Activated naive CD4-positive, alpha-beta T cell treated with anti-CD3 and anti-CD28 coated beads, Interleukin-2, amount 50 U/mL, for 16 hours (primary cell): ENCODE measurements around the gene SLAIN2.

Source experiments
- DNase-seq: peaks from one replicate; pipeline ENCODE4 v3.0.0-alpha.2; 2020

The SLAIN2 gene

GRCh38 chr4:48334900-48335384 lies 6.4 kb upstream of the SLAIN2 start:
- DNase-seq, result no peak

GRCh38 chr4:48336146-48336870 lies 5.0 kb upstream of the SLAIN2 start:
- DNase-seq, result no peak

- no peak for DNase-seq
Measured at GRCh38 chr4:48337731-48338130, 3.6 kb upstream of the SLAIN2 start.

GRCh38 chr4:48339642-48340041 lies 1.7 kb upstream of the SLAIN2 start:
- no peak for DNase-seq

- DNase-seq, result peak; percentile 15
Measured at GRCh38 chr4:48340276-48340964, 909 bp upstream of the SLAIN2 start.

GRCh38 chr4:48341776-48342605 lies 662 bp downstream of the SLAIN2 start:
- peak; percentile 44 for DNase-seq

GRCh38 chr4:48342606-48342880 lies 1.2 kb downstream of the SLAIN2 start:
- no peak for DNase-seq

- DNase-seq, result no peak
Measured at GRCh38 chr4:48343035-48343434, 1.7 kb downstream of the SLAIN2 start.

GRCh38 chr4:48343551-48343950 lies 2.2 kb downstream of the SLAIN2 start:
- no peak for DNase-seq

- no peak for DNase-seq
Measured at GRCh38 chr4:48345542-48345941, 4.2 kb downstream of the SLAIN2 start.

GRCh38 chr4:48346594-48346993 lies 5.3 kb downstream of the SLAIN2 start:
- no peak for DNase-seq

- no peak for DNase-seq
Measured at GRCh38 chr4:48347282-48347921, 6.1 kb downstream of the SLAIN2 start.

- DNase-seq, result no peak
Measured at GRCh38 chr4:48350871-48351270, 9.5 kb downstream of the SLAIN2 start.

GRCh38 chr4:48352793-48353192 lies 11.5 kb downstream of the SLAIN2 start:
- no peak for DNase-seq

GRCh38 chr4:48356355-48356754 lies 15.0 kb downstream of the SLAIN2 start:
- no peak for DNase-seq

GRCh38 chr4:48360285-48361011 lies 19.1 kb downstream of the SLAIN2 start:
- DNase-seq, result no peak

- DNase-seq, result no peak
Measured at GRCh38 chr4:48361012-48361400, 19.7 kb downstream of the SLAIN2 start.

- DNase-seq, result no peak
Measured at GRCh38 chr4:48366611-48367010, 25.3 kb downstream of the SLAIN2 start.

- DNase-seq, result no peak
Measured at GRCh38 chr4:48367016-48367415, 25.7 kb downstream of the SLAIN2 start.

- DNase-seq, result no peak
Measured at GRCh38 chr4:48368389-48368788, 27.1 kb downstream of the SLAIN2 start.

- no peak for DNase-seq
Measured at GRCh38 chr4:48369248-48369647, 27.9 kb downstream of the SLAIN2 start.

GRCh38 chr4:48369771-48370170 lies 28.4 kb downstream of the SLAIN2 start:
- DNase-seq, result no peak
